Measurements from ENCODE around the gene PINLYP.

- TF ChIP-seq EP300 (IDR thresholded peaks at IDR 0.05) (no peak), CTCF (IDR thresholded peaks at IDR 0.05) (no peak)
Observed at GRCh38 chr19:43562226-43562697, 13.3 kb upstream of the PINLYP start.
